ENCODE results near the gene CERS6. TPM values are rescaled to one million over a fixed set of nuclear protein-coding genes. Genes with fewer than 3 reads are reported as not detected.

The CERS6 gene
- total and polyA plus RNA-seq, 2 experiments from 2014 or later: 7.4 to 35.0 TPM

DNA sequence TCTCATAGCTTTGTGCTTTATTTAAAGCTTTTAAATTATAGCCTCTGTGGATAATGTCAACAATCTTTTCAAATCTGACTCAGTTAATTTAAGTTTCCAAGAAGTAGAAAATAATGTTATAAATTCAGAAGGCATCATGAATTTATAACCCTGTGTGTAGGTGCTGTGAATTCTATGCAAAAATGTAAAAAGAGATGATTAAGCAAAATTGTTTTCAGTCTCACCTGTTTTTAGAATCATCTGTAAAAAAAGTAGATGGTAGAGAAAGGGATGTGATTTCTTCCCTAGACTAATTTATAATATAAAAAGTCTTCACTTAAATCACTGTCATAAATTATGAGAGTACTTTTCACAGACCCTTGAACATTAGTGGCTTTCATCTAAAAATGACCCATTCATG lies 260.8 kb downstream of the CERS6 start (continued):
- TF ChIP-seq, protein P1, sequence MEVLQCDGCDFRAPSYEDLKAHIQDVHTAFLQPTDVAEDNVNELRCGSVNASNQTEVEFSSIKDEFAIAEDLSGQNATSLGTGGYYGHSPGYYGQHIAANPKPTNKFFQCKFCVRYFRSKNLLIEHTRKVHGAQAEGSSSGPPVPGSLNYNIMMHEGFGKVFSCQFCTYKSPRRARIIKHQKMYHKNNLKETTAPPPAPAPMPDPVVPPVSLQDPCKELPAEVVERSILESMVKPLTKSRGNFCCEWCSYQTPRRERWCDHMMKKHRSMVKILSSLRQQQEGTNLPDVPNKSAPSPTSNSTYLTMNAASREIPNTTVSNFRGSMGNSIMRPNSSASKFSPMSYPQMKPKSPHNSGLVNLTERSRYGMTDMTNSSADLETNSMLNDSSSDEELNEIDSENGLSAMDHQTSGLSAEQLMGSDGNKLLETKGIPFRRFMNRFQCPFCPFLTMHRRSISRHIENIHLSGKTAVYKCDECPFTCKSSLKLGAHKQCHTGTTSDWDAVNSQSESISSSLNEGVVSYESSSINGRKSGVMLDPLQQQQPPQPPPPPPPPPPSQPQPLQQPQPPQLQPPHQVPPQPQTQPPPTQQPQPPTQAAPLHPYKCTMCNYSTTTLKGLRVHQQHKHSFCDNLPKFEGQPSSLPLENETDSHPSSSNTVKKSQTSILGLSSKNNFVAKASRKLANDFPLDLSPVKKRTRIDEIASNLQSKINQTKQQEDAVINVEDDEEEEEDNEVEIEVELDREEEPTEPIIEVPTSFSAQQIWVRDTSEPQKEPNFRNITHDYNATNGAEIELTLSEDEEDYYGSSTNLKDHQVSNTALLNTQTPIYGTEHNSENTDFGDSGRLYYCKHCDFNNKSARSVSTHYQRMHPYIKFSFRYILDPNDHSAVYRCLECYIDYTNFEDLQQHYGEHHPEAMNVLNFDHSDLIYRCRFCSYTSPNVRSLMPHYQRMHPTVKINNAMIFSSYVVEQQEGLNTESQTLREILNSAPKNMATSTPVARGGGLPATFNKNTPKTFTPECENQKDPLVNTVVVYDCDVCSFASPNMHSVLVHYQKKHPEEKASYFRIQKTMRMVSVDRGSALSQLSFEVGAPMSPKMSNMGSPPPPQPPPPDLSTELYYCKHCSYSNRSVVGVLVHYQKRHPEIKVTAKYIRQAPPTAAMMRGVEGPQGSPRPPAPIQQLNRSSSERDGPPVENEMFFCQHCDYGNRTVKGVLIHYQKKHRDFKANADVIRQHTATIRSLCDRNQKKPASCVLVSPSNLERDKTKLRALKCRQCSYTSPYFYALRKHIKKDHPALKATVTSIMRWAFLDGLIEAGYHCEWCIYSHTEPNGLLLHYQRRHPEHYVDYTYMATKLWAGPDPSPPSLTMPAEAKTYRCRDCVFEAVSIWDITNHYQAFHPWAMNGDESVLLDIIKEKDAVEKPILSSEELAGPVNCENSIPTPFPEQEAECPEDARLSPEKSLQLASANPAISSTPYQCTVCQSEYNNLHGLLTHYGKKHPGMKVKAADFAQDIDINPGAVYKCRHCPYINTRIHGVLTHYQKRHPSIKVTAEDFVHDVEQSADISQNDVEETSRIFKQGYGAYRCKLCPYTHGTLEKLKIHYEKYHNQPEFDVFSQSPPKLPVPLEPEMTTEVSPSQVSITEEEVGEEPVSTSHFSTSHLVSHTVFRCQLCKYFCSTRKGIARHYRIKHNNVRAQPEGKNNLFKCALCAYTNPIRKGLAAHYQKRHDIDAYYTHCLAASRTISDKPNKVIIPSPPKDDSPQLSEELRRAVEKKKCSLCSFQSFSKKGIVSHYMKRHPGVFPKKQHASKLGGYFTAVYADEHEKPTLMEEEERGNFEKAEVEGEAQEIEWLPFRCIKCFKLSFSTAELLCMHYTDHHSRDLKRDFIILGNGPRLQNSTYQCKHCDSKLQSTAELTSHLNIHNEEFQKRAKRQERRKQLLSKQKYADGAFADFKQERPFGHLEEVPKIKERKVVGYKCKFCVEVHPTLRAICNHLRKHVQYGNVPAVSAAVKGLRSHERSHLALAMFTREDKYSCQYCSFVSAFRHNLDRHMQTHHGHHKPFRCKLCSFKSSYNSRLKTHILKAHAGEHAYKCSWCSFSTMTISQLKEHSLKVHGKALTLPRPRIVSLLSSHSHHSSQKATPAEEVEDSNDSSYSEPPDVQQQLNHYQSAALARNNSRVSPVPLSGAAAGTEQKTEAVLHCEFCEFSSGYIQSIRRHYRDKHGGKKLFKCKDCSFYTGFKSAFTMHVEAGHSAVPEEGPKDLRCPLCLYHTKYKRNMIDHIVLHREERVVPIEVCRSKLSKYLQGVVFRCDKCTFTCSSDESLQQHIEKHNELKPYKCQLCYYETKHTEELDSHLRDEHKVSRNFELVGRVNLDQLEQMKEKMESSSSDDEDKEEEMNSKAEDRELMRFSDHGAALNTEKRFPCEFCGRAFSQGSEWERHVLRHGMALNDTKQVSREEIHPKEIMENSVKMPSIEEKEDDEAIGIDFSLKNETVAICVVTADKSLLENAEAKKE (CRISPR knock-in tag; IDR thresholded peaks at IDR 0.05): no peak

DNA sequence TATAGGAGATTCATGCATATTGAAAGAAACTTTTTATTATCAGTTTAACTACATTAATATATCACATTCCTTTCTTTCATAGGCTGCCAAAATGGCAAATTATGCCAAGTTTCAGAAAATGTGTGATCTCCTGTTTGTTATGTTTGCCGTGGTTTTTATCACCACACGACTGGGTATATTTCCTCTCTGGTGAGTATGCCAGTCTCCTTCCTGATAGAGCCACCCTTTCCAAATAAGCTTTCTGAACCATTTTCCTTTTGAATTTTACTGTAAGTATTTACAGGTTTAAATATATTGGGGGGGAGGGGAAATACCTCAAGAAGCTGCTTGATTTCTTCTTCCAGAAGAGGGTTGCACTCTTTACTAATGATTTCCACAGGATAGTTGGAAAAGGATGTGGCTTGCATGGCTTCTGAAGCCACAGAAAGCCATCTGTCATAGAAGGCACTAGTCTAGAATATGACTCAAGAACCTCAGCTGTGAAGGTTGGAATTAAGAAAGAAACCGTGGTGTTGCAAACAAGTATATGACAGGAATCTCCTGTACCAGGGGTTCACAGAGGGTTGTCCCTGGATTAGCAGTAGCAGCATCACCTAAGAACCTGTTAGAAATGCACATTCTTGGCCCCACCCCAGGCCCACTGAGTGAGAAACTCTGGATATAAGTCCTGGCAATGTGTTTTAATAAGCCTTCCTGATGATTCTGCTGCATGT lies 261.9 kb downstream of the CERS6 start:
- H3K9me3 Mint-ChIP-seq: no peaks in the 10 kb centered on the region
- H3K36me3 Mint-ChIP-seq (ENCODE audit: low read depth): no peaks in the 10 kb centered on the region
- H3K79me2 ChIP-seq (replicated peaks; ENCODE audit: insufficient read depth): no peaks in the 10 kb centered on the region
- no peak overlapping the region for H3K4me3 ChIP-seq
- no peak overlapping the region for H3K27ac ChIP-seq (ENCODE audit: low read depth)
- H3K36me3 ChIP-seq (ENCODE audit: insufficient read depth): no peaks in the 10 kb centered on the region; the same call in 1 of the 2 replicates
- no peak overlapping the region; the same call in 1 of the 2 replicates for H3K27ac Mint-ChIP-seq
- no peaks in the 10 kb centered on the region for H3K4me1 ChIP-seq (ENCODE audit: insufficient read depth)
- no peak overlapping the region for H3K4me2 ChIP-seq
- H4K20me1 ChIP-seq (replicated peaks; ENCODE audit: insufficient read depth): no peaks in the 10 kb centered on the region
- no peaks in the 10 kb centered on the region for H3K27me3 ChIP-seq (ENCODE audit: insufficient read depth)
- ATAC-seq (no peak), DNase-seq (ENCODE audit: low spot score) (no peak)
- 0 out of 2 replicates have a peak, but pooled peaks cover 3% of the 10 kb centered on the region for H3K9me2 ChIP-seq (ENCODE audit: insufficient read depth)
- H3K4me3 Mint-ChIP-seq: no peak overlapping the region
- no peak overlapping the region for H2AFZ ChIP-seq
- no peaks in the 10 kb centered on the region for H3K27me3 Mint-ChIP-seq (ENCODE audit: insufficient read depth, low read depth, poor library complexity)
- no peaks in the 10 kb centered on the region for H3K4me1 Mint-ChIP-seq
- no peaks in the 10 kb centered on the region for H3F3A ChIP-seq (replicated peaks; ENCODE audit: low read depth)
- TF ChIP-seq ZNF331 (CRISPR knock-in tag; IDR thresholded peaks at IDR 0.05; ENCODE audit: low read depth): no peak
- TF ChIP-seq, protein P2, sequence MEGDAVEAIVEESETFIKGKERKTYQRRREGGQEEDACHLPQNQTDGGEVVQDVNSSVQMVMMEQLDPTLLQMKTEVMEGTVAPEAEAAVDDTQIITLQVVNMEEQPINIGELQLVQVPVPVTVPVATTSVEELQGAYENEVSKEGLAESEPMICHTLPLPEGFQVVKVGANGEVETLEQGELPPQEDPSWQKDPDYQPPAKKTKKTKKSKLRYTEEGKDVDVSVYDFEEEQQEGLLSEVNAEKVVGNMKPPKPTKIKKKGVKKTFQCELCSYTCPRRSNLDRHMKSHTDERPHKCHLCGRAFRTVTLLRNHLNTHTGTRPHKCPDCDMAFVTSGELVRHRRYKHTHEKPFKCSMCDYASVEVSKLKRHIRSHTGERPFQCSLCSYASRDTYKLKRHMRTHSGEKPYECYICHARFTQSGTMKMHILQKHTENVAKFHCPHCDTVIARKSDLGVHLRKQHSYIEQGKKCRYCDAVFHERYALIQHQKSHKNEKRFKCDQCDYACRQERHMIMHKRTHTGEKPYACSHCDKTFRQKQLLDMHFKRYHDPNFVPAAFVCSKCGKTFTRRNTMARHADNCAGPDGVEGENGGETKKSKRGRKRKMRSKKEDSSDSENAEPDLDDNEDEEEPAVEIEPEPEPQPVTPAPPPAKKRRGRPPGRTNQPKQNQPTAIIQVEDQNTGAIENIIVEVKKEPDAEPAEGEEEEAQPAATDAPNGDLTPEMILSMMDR (conservative IDR thresholded peaks at IDR 0.05; ENCODE audit: low read depth in 2 of 2): no peak
- TF ChIP-seq JUNB (IDR thresholded peaks at IDR 0.05; ENCODE audit: unreplicated experiment): no peak
- TF ChIP-seq EZH2phosphoT487 (IDR thresholded peaks at IDR 0.05; ENCODE audit: unreplicated experiment): no peak
- no peak for TF ChIP-seq POLR2AphosphoS5 (IDR thresholded peaks at IDR 0.05; ENCODE audit: low read depth)
- TF ChIP-seq EZH2 (IDR thresholded peaks at IDR 0.05; ENCODE audit: low read depth, unreplicated experiment): no peak
- TF ChIP-seq, protein P3, sequence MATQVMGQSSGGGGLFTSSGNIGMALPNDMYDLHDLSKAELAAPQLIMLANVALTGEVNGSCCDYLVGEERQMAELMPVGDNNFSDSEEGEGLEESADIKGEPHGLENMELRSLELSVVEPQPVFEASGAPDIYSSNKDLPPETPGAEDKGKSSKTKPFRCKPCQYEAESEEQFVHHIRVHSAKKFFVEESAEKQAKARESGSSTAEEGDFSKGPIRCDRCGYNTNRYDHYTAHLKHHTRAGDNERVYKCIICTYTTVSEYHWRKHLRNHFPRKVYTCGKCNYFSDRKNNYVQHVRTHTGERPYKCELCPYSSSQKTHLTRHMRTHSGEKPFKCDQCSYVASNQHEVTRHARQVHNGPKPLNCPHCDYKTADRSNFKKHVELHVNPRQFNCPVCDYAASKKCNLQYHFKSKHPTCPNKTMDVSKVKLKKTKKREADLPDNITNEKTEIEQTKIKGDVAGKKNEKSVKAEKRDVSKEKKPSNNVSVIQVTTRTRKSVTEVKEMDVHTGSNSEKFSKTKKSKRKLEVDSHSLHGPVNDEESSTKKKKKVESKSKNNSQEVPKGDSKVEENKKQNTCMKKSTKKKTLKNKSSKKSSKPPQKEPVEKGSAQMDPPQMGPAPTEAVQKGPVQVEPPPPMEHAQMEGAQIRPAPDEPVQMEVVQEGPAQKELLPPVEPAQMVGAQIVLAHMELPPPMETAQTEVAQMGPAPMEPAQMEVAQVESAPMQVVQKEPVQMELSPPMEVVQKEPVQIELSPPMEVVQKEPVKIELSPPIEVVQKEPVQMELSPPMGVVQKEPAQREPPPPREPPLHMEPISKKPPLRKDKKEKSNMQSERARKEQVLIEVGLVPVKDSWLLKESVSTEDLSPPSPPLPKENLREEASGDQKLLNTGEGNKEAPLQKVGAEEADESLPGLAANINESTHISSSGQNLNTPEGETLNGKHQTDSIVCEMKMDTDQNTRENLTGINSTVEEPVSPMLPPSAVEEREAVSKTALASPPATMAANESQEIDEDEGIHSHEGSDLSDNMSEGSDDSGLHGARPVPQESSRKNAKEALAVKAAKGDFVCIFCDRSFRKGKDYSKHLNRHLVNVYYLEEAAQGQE (IDR thresholded peaks at IDR 0.05; ENCODE audit: unreplicated experiment): no peak
- TF ChIP-seq ZNF114 (CRISPR knock-in tag; IDR thresholded peaks at IDR 0.05): no peak
- no peak for TF ChIP-seq NANOG (IDR thresholded peaks at IDR 0.05; ENCODE audit: borderline replicate concordance)
